Ovary (tissue), 9 donors: ENCODE results near the gene TMA7. TPM values are rescaled to one million over a fixed set of nuclear protein-coding genes. Genes with fewer than 3 reads are reported as not detected.

ENCODE experiments used
- DNase-seq, 5 donors: peaks; one replicate each; pipeline ENCODE4 v3.0.0-alpha.2; 2019 to 2020
- H3K27ac ChIP-seq, 2 donors: fragments of 200-600 bp; one replicate each; pipeline versions ENCODE4 v1.5.1 to v1.8.0; 2019 to 2022
- H3K27me3 ChIP-seq: fragments of 200-600 bp; one replicate; pipeline ENCODE4 v1.8.0; 2022
- H3K36me3 ChIP-seq: fragments of 200-600 bp; sonication (generic); one replicate; pipeline ENCODE4 v1.5.1; 2019
- H3K4me1 ChIP-seq: one replicate; pipeline ENCODE4 v1.8.1; 2013; ENCODE audit warnings: mild to moderate bottlenecking, moderate library complexity; ENCODE audit not compliant: insufficient read depth
- H3K4me3 ChIP-seq: fragments of 200-600 bp; sonication (generic); one replicate; pipeline ENCODE4 v1.5.1; 2017
- H3K9me3 ChIP-seq, 2 donors: fragments of 200-600 bp in 1 of 2; sonication (generic) in 1 of 2; one replicate each; pipeline versions ENCODE4 v1.5.1 to v1.8.1; 2013 to 2019; ENCODE audit warnings: mild to moderate bottlenecking in 1 of 2, moderate library complexity in 1 of 2
- EP300 ChIP-seq: sonication (generic); formaldehyde crosslinking; IDR thresholded peaks from one replicate; pipeline ENCODE4 v1.6.1; 2017; ENCODE audit warnings: antibody characterized with exemption
- POLR2A ChIP-seq: fragments of 450-650 bp; IDR thresholded peaks from one replicate; pipeline ENCODE4 v1.6.1; 2017; ENCODE audit warnings: antibody characterized with exemption, mild to moderate bottlenecking, moderate library complexity
- WGBS, 3 donors: extraction: QIAGEN DNeasy Blood & Tissue Kit in 1 of 3; methylation state at CpG; one replicate each; pipeline versions ENCODE4 v1.1.5 to v1.1.7; 2013 to 2017; 5-methylcytosine and 5-hydroxymethylcytosine counted together
- intact Hi-C, 4 donors: fragments of 100-400 bp; cut with DNase I; formaldehyde crosslinking; loops; one replicate each; pipeline versions ENCODE4 v1.11.0 to v1.15.1; 2022 to 2023
- polyA plus RNA-seq, 2 donors: library from polyadenylated mRNA; stranded (reverse); fragments of 200-250 nt in 1 of 2; fragments of 350-450 nt in 1 of 2; fragmentation: Illumina TruSeq in 1 of 2; extraction: RNeasy Lipid Tissue Mini Kit (QIAGEN cat#74804) in 1 of 2; gene quantifications; one replicate each; pipeline ENCODE4 v1.2.3, GENCODE V29; 2013 to 2014
- total RNA-seq, 7 donors: library from RNA; depleted of rRNA in 2 of 7; stranded (reverse); fragments of >200 nt in 2 of 7; fragmentation: NEBNext Ultra II Directional in 3 of 7; extraction: Animal tissue kit (Norgen Biotek cat#: 25700) in 3 of 7; gene quantifications; one replicate each; pipeline versions ENCODE4 v1.1.0 to v1.2.4, GENCODE V29; 2016 to 2023
- TF ChIP-seq, protein P1 (sequence below), 3 donors: fragments of 450-650 bp in 2 of 3; fragments of 200-600 bp in 1 of 3; IDR thresholded peaks; one replicate each; pipeline versions ENCODE4 v1.5.1 to v1.8.0; 2016 to 2022; ENCODE audit warnings: antibody characterized with exemption in 3 of 3, mild to moderate bottlenecking in 1 of 3
- donor health status: DM: no; HTN: no; CAD: no; lungs with moderate emphysema.
- donor health status: DM: no; HTN: no; CAD: no.
- donor health status: Bipolar disorder and iron deficiency.
- donor health status: DM: yes; HTN: yes; CAD: no.
- donor health status: DM: no; HTN: no; CAD: no.
- donor health status: DM: yes; HTN: yes; CAD: no.

TMA7 gene
- total and polyA plus RNA-seq, 9 donors = 138 to 380 (median 222) TPM

DNA sequence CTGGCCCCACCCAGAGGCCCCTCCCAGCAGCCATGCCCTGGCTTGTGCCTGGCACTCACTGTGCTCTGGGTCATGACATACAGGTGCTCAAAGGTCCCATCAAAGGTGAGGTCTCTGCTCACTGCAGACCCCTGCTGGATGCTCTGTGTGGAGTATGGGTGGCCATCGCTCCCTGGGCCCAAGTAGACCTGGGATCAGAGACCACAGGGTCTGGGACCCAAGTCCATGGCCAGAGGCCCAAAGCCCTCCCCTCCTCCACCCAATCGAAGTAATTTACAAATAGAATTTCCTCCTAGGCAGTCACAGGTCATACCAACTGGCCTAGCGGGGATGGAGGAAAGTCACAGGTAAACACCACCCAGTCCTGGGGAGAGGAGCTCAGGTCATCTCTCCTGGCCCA is 17.8 kb upstream of the TMA7 start:
- intact Hi-C loops = no loop called here
- Histone ChIP-seq H3K4me3 (no peak overlapping the region), H3K9me3 (no peaks in the 10 kb centered on the region), H3K27ac (no peak overlapping the region), H3K36me3 (no peaks in the 10 kb centered on the region), H3K4me1 (peaks cover 29% of the 10 kb centered on the region), H3K27me3 (no peaks in the 10 kb centered on the region)
- WGBS, 3 donors = 83 to 100% (median 89%) methylated on average over 3 of the region's 3 CpGs
- TF ChIP-seq POLR2A (no peak), EP300 (no peak)
- TF ChIP-seq, protein P1, sequence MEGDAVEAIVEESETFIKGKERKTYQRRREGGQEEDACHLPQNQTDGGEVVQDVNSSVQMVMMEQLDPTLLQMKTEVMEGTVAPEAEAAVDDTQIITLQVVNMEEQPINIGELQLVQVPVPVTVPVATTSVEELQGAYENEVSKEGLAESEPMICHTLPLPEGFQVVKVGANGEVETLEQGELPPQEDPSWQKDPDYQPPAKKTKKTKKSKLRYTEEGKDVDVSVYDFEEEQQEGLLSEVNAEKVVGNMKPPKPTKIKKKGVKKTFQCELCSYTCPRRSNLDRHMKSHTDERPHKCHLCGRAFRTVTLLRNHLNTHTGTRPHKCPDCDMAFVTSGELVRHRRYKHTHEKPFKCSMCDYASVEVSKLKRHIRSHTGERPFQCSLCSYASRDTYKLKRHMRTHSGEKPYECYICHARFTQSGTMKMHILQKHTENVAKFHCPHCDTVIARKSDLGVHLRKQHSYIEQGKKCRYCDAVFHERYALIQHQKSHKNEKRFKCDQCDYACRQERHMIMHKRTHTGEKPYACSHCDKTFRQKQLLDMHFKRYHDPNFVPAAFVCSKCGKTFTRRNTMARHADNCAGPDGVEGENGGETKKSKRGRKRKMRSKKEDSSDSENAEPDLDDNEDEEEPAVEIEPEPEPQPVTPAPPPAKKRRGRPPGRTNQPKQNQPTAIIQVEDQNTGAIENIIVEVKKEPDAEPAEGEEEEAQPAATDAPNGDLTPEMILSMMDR (IDR thresholded peaks at IDR 0.05) = no peak
- no peak for DNase-seq

DNA sequence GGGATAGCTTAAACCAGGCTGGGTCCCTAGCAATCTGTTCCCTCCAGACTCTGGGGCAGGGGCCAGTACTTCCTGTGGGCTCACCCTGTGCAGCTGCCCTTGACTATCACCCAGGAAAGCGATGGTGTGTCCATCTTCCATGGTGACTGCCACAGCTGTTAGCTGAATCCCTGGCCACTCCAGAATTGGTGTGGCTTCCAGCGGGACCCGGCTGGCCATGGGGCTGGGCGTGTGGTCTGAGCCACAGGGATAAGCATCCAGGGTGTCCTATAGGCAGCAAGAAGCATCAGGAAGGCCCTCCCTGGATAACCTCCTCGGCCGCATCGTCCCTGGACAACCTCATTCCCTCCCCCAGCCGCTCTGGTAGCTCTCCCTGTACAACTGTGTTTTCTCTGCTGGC is 17.4 kb upstream of the TMA7 start:
- H3K27me3 ChIP-seq = no peaks in the 10 kb centered on the region
- H3K27ac ChIP-seq = no peak overlapping the region
- WGBS, 3 donors = 81 to 83% (median 83%) methylated on average over 8 of the region's 8 CpGs
- intact Hi-C loops = no loop called here
- no peaks in the 10 kb centered on the region for H3K9me3 ChIP-seq
- H3K4me3 ChIP-seq = no peak overlapping the region
- no peak for DNase-seq
- peaks cover 33% of the 10 kb centered on the region for H3K4me1 ChIP-seq
- no peaks in the 10 kb centered on the region for H3K36me3 ChIP-seq
- TF ChIP-seq EP300 = no peak
- TF ChIP-seq, protein P1 (IDR thresholded peaks at IDR 0.05) = no peak
- no peak for TF ChIP-seq POLR2A

DNA sequence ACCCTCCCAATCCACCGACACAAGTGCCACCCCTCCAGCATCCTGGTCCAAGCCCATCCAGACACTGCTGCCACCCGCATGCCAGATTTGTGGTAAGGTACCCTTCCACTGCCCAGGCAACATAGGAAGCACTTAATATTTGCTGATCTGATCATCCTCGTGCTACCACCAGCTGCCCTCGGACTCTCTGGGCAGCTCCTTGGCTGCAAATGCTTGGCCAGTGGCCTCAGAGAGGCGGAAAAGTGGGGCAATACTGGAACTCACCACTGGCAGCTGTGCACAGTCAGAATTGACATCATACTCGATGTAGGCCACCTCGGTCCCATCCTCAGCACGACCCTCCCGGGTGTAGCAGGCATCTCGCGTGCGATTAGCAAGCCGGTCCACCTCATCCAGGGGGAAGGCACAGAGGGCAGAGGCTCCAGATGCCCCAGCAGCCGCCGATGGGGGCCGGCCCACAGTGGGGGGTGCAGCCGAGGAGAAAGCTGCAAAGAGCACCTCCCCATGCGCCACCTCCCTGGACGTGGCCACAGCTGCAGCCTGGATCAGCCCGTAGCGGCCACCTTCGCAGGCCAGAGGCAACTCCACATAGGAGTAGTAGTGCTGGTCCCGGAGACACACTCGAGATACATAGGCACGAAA is 16.7 kb upstream of the TMA7 start:
- no peaks in the 10 kb centered on the region for H3K27me3 ChIP-seq
- H3K36me3 ChIP-seq = no peaks in the 10 kb centered on the region
- H3K27ac ChIP-seq = no peak overlapping the region
- H3K4me1 ChIP-seq = peaks cover 39% of the 10 kb centered on the region
- TF ChIP-seq, protein P1 (IDR thresholded peaks at IDR 0.05) = no peak
- TF ChIP-seq POLR2A = no peak
- no peak for TF ChIP-seq EP300
- WGBS, 3 donors = 86 to 93% (median 89%) methylated on average over 24 to 25 of the region's 25 CpGs
- intact Hi-C loops = no loop called here
- DNase-seq = no peak
- H3K9me3 ChIP-seq = no peaks in the 10 kb centered on the region
- no peak overlapping the region for H3K4me3 ChIP-seq

DNA sequence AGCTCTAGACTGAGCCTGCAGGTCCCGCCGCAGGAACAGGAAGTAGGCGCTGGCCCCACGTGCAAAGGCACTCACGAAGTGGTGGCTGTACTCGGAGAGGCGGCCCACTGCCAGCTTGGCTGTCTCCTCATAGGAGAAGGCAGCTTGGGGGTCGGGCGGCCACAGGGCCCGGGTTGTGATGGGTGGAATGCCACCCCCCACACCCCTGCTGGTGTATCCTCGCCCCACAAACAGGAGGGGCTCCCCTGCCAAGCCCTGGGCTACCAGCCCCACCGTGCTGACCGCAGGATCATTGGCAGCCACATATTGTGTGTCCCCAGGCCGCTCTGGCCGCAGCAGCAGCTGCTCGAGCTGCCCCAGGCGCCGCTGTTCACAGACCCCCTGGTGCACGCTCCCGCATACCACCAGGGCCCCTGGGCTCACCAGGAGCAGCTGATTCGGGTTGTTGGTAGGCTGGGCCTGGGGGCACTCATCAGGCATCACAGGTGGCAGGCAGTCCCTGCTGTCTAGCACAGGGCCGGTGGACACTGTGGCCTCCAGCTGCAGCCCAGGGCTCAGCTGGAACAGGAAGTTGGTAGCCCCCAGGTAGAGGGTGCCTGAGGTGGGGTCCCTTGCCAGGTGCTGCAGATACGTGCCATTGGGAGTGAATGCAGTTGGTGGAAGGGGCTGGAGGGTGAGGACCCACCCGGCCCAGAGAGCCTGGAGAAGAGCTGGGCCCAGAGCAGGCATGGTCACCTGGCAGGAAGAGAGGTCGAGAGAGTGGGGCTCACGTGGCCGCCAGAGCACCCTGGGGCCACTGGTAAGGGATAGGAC is 16.0 kb upstream of the TMA7 start:
- TF ChIP-seq, protein P1 (IDR thresholded peaks at IDR 0.05) = no peak
- no peak for TF ChIP-seq POLR2A
- no peak for TF ChIP-seq EP300
- H3K36me3 ChIP-seq = no peaks in the 10 kb centered on the region
- DNase-seq = no peak
- no peak overlapping the region for H3K27ac ChIP-seq
- 90% methylated on average over 21 to 27 of the region's 27 CpGs for WGBS, 3 donors
- peaks cover 40% of the 10 kb centered on the region for H3K4me1 ChIP-seq
- H3K9me3 ChIP-seq = no peaks in the 10 kb centered on the region
- H3K27me3 ChIP-seq = no peaks in the 10 kb centered on the region
- no peak overlapping the region for H3K4me3 ChIP-seq
- intact Hi-C loops = no loop called here
